Ascending aorta (tissue), 1 donor: ENCODE results near the gene ARL10. TPM values are rescaled to one million over a fixed set of nuclear protein-coding genes. Genes with fewer than 3 reads are reported as not detected.

Source experiments
- total RNA-seq: library from RNA; depleted of rRNA; stranded (reverse); fragments of >200 nt; gene quantifications from one replicate; pipeline ENCODE4 v1.1.0, GENCODE V29; 2016

ARL10 gene
- total RNA-seq, 1 donor from 2014 or later: 2.7 TPM

Other genes starting within 250 kb of the ARL10 start
- 3.7 TPM for gene SIMC1, start 127.1 kb upstream of the ARL10 start, total RNA-seq
- 56.2 TPM for gene KIAA1191, start 3.7 kb upstream of the ARL10 start, total RNA-seq
- not detected for gene NOP16, start 23.1 kb downstream of the ARL10 start, total RNA-seq
- gene HIGD2A, start 23.3 kb downstream of the ARL10 start, total RNA-seq: 36.7 TPM
- gene CLTB, start 51.1 kb downstream of the ARL10 start, total RNA-seq: 189 TPM
- 18.7 TPM for gene FAF2, start 82.9 kb downstream of the ARL10 start, total RNA-seq
- gene RNF44, start 171.9 kb downstream of the ARL10 start, total RNA-seq: 24.1 TPM
- not detected for gene CDHR2, start 183.9 kb downstream of the ARL10 start, total RNA-seq
- gene GPRIN1, start 244.7 kb downstream of the ARL10 start, total RNA-seq: not detected